Peyer's patch (tissue), 4 donors: Measurements from ENCODE around the gene RNF220.
"Not testable (repeated sequence)": the region's sequence is repeated elsewhere in the genome, so short reads cannot be mapped to it uniquely, and the experiment has no call there.

Experiments used
- CTCF ChIP-seq, 6 experiments: fragments of 450-650 bp in 4 of 6; fragments of 200-600 bp in 2 of 6; sonication (generic) in 1 of 6; IDR thresholded peaks; one replicate each; pipeline ENCODE4 v1.5.1; 2017 to 2019; ENCODE audit warnings: antibody characterized with exemption in 6 of 6, mild to moderate bottlenecking in 3 of 6, moderate library complexity in 1 of 6
- POLR2A ChIP-seq, 2 donors: fragments of 450-650 bp; IDR thresholded peaks; one replicate each; pipeline ENCODE4 v1.5.1; 2017; ENCODE audit warnings: antibody characterized with exemption in 2 of 2, mild to moderate bottlenecking in 2 of 2, moderate library complexity in 2 of 2

GRCh38 chr1:44502823-44503222 lies 97.8 kb downstream of the RNF220 start:
- not testable (repeated sequence) for TF ChIP-seq CTCF, POLR2A (IDR thresholded peaks at IDR 0.05)
